Gastroesophageal sphincter (tissue), 4 donors: ENCODE data around the gene ARHGAP9. TPM values are rescaled to one million over a fixed set of nuclear protein-coding genes. Genes with fewer than 3 reads are reported as not detected.

ENCODE experiments used
- ATAC-seq: fragments of 150-250 bp; one replicate; pipeline ENCODE4 v1.9.1; 2016; ENCODE audit warnings: mild to moderate bottlenecking, moderate library complexity
- H3K27ac ChIP-seq, 4 donors: fragments of 200-600 bp; sonication (generic) in 3 of 4; 1 replicate in 3 of 4; 2 replicates in 1 of 4; pipeline ENCODE4 v1.5.1; 2016 to 2019
- H3K27me3 ChIP-seq: fragments of 200-600 bp; sonication (generic); one replicate; pipeline ENCODE4 v1.5.1; 2019
- H3K36me3 ChIP-seq, 2 donors: fragments of 200-600 bp; sonication (generic); one replicate each; pipeline ENCODE4 v1.5.1; 2019; ENCODE audit warnings: control low read depth in 1 of 2
- H3K4me1 ChIP-seq, 3 donors: fragments of 200-600 bp; sonication (generic); 1 replicate in 2 of 3; 2 replicates in 1 of 3; pipeline ENCODE4 v1.5.1; 2016 to 2019; ENCODE audit warnings: control low read depth in 2 of 3
- H3K4me3 ChIP-seq, 2 donors: fragments of 200-600 bp; sonication (generic); one replicate each; pipeline ENCODE4 v1.5.1; 2019; ENCODE audit warnings: mild to moderate bottlenecking in 1 of 2, moderate library complexity in 1 of 2
- H3K9me3 ChIP-seq, 3 donors: fragments of 200-600 bp; sonication (generic); one replicate each; pipeline ENCODE4 v1.5.1; 2017 to 2019; ENCODE audit warnings: control low read depth in 2 of 3
- EP300 ChIP-seq: sonication (generic); formaldehyde crosslinking; IDR thresholded peaks from one replicate; pipeline ENCODE4 v1.6.1; 2017; ENCODE audit warnings: antibody characterized with exemption, mild to moderate bottlenecking
- POLR2A ChIP-seq, 2 donors: fragments of 450-650 bp; IDR thresholded peaks; one replicate each; pipeline ENCODE4 v1.6.1; 2017; ENCODE audit warnings: antibody characterized with exemption in 2 of 2, mild to moderate bottlenecking in 2 of 2, moderate library complexity in 1 of 2
- POLR2AphosphoS5 ChIP-seq: sonication (generic); formaldehyde crosslinking; IDR thresholded peaks from one replicate; pipeline ENCODE4 v1.6.1; 2017; ENCODE audit warnings: antibody characterized with exemption
- WGBS, 2 donors: methylation state at CpG; one replicate each; pipeline ENCODE4 v1.1.5; 2018; ENCODE audit warnings: low coverage in 1 of 2; 5-methylcytosine and 5-hydroxymethylcytosine counted together
- total RNA-seq, 4 donors: library from RNA; depleted of rRNA; stranded (reverse); fragments of >200 nt; gene quantifications; one replicate each; pipeline ENCODE4 v1.1.0, GENCODE V29; 2016
- TF ChIP-seq, protein P1 (sequence below), 4 experiments: fragments of 200-600 bp in 2 of 4; fragments of 450-650 bp in 2 of 4; sonication (generic) in 1 of 4; IDR thresholded peaks; one replicate each; pipeline ENCODE4 v1.5.1; 2017 to 2019; ENCODE audit warnings: antibody characterized with exemption in 4 of 4, mild to moderate bottlenecking in 2 of 4, moderate library complexity in 2 of 4

Gene ARHGAP9
- total RNA-seq, 4 donors from 2014 or later, result 5.6 to 13.1 (median 8.9) TPM

GRCh38 chr12:57439762-57440266, 39.9 kb downstream of the ARHGAP9 start:
- ATAC-seq, result no peak
- no peak overlapping the region for H3K27ac ChIP-seq
- peaks cover 6% of the 10 kb centered on the region for H3K27me3 ChIP-seq
- H3K36me3 ChIP-seq, result no peaks in the 10 kb centered on the region
- peaks cover 0 to 9% (median 0%) of the 10 kb centered on the region in 3 donors for H3K9me3 ChIP-seq
- 77 to 81% methylated on average over 3 to 4 of the region's 4 CpGs for WGBS, 2 donors
- H3K4me1 ChIP-seq, result no peaks in the 10 kb centered on the region
- H3K4me3 ChIP-seq, result no peak overlapping the region
- TF ChIP-seq EP300 (no peak), POLR2AphosphoS5 (no peak), POLR2A (IDR thresholded peaks at IDR 0.05) (no peak)
- TF ChIP-seq, protein P1, sequence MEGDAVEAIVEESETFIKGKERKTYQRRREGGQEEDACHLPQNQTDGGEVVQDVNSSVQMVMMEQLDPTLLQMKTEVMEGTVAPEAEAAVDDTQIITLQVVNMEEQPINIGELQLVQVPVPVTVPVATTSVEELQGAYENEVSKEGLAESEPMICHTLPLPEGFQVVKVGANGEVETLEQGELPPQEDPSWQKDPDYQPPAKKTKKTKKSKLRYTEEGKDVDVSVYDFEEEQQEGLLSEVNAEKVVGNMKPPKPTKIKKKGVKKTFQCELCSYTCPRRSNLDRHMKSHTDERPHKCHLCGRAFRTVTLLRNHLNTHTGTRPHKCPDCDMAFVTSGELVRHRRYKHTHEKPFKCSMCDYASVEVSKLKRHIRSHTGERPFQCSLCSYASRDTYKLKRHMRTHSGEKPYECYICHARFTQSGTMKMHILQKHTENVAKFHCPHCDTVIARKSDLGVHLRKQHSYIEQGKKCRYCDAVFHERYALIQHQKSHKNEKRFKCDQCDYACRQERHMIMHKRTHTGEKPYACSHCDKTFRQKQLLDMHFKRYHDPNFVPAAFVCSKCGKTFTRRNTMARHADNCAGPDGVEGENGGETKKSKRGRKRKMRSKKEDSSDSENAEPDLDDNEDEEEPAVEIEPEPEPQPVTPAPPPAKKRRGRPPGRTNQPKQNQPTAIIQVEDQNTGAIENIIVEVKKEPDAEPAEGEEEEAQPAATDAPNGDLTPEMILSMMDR (IDR thresholded peaks at IDR 0.05), result no peak

- TF ChIP-seq EP300, result no peak
- TF ChIP-seq, protein P1 (IDR thresholded peaks at IDR 0.05), result no peak
- TF ChIP-seq POLR2A (IDR thresholded peaks at IDR 0.05), result no peak
- no peak for TF ChIP-seq POLR2AphosphoS5
- Histone ChIP-seq H3K36me3 (no peaks in the 10 kb centered on the region), H3K4me1 (no peaks in the 10 kb centered on the region), H3K9me3 (peaks cover 0 to 9% (median 0%) of the 10 kb centered on the region in 3 donors), H3K27me3 (peaks cover 6% of the 10 kb centered on the region), H3K27ac (no peak overlapping the region), H3K4me3 (no peak overlapping the region)
- no peak for ATAC-seq
- 44% methylated on average over 1 of the region's 1 CpG; no CpG with 5 or more reads in 1 of the 2 donors for WGBS, 2 donors
Observed at GRCh38 chr12:57438400-57438799, 41.3 kb downstream of the ARHGAP9 start.

- Histone ChIP-seq H3K9me3 (no peaks in the 10 kb centered on the region), H3K4me1 (peaks cover 0 to 5% (median 0%) of the 10 kb centered on the region in 3 donors), H3K27me3 (no peaks in the 10 kb centered on the region), H3K4me3 (no peak overlapping the region), H3K27ac (no peak overlapping the region), H3K36me3 (no peaks in the 10 kb centered on the region)
- whole genome bisulfite sequencing, 2 donors, result 56 to 75% methylated on average over 2 to 4 of the region's 4 CpGs
- no peak for ATAC-seq
- TF ChIP-seq POLR2AphosphoS5 (no peak), POLR2A (IDR thresholded peaks at IDR 0.05) (no peak), EP300 (no peak)
- TF ChIP-seq, protein P1 (IDR thresholded peaks at IDR 0.05), result no peak
Observed at GRCh38 chr12:57435293-57435692, 44.4 kb downstream of the ARHGAP9 start.

DNA sequence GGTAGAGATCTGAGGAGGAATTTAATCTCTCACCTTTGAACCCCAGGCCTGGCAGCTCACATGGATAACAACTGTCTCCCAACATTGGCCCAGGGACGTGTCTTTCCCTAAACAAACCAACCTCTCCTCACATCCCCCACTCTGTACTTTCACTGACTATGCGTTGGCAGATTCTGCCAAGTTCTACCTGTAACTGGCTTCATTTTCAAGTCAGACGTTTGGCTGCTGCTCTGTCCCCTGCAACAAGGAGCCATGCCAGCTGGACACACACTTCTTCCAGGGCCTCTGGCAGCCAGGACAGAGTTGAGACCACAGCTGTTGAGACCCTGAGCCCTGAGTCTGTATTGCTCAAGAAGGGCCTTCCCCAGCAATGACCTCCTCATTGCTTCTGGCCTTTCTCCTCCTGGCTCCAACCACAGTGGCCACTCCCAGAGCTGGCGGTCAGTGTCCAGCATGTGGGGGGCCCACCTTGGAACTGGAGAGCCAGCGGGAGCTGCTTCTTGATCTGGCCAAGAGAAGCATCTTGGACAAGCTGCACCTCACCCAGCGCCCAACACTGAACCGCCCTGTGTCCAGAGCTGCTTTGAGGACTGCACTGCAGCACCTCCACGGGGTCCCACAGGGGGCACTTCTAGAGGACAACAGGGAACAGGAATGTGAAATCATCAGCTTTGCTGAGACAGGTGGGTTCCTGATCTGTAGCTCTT, 45.0 kb downstream of the ARHGAP9 start, which contains the start of gene INHBC:
INHBC (plus strand) TSS at position 268 of the 707 bp plus-strand sequence; CDS start at position 371, 103 bp downstream.
- Histone ChIP-seq H3K4me1 (peaks cover 0 to 9% (median under 1%) of the 10 kb centered on the region in 3 donors), H3K4me3 (no peak within 1 kb of the TSS), H3K9me3 (no peaks in the 10 kb centered on the region), H3K36me3 (no peaks in the 10 kb centered on the region), H3K27ac (no peak within 1 kb of the TSS), H3K27me3 (no peaks in the 10 kb centered on the region)
- WGBS, 2 donors, result 57 to 80% methylated on average over 1 to 3 of the region's 8 CpGs
- no peak for TF ChIP-seq POLR2A (IDR thresholded peaks at IDR 0.05)
- no peak for TF ChIP-seq POLR2AphosphoS5
- TF ChIP-seq, protein P1 (IDR thresholded peaks at IDR 0.05), result no peak
- TF ChIP-seq EP300, result no peak
- ATAC-seq, result no peak

DNA sequence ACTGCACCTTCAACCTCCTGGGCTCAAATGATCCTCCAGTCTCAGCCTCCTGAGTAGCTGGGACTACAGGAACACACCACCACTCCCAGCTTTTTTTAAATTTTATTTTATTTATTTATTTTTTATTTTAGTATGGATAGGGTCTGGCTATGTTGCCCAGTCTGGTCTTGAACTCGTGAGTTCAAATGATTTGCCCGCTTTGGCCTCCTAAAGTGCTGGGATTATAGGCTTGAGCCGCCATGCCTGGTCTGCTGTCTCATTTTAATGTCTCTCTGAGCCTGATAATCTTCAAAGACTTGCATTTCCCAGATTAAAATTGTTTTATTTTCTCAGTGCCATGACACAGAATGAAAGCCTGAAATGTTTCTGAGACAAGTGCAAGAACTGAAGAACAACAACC, 46.3 kb downstream of the ARHGAP9 start:
- ATAC-seq, result no peak
- H3K27me3 ChIP-seq, result no peaks in the 10 kb centered on the region
- no peaks in the 10 kb centered on the region for H3K36me3 ChIP-seq
- TF ChIP-seq, protein P1 (IDR thresholded peaks at IDR 0.05), result no peak
- no peak for TF ChIP-seq POLR2A (IDR thresholded peaks at IDR 0.05)
- no peak for TF ChIP-seq EP300
- no peak for TF ChIP-seq POLR2AphosphoS5
- no peaks in the 10 kb centered on the region for H3K9me3 ChIP-seq
- peaks cover 0 to 21% (median 5%) of the 10 kb centered on the region in 3 donors for H3K4me1 ChIP-seq
- no peak overlapping the region for H3K27ac ChIP-seq
- WGBS, 2 donors, result 60 to 75% methylated on average over 3 of the region's 3 CpGs
- H3K4me3 ChIP-seq, result no peak overlapping the region
